Common myeloid progenitor, CD34-positive (primary cell): ENCODE results near the gene TSPAN10.
"Not testable (repeated sequence)": the region's sequence is repeated elsewhere in the genome, so short reads cannot be mapped to it uniquely, and the experiment has no call there.

ENCODE experiments used
- CTCF ChIA-PET: fragments of 350-600 bp; sonication (Branson Sonifier 250); formaldehyde crosslinking; loops from one replicate; lab custom pipeline; 2021; ENCODE audit warnings: antibody characterized with exemption; lab: Charles Lee
- POLR2A ChIA-PET: fragments of 350-600 bp; sonication (Branson Sonifier 250); formaldehyde crosslinking; loops from one replicate; lab custom pipeline; 2021; ENCODE audit warnings: antibody characterized with exemption; lab: Charles Lee
- DNase-seq, 3 donors: peaks; one replicate each; pipeline versions ENCODE4 v3.0.0 to v3.0.0-alpha.2; 2013
- H3K27ac ChIP-seq, 2 experiments: 1 replicate in 1 of 2; 2 replicates in 1 of 2; pipeline ENCODE4 v1.7.0; 2013; ENCODE audit warnings: inconsistent platforms in 2 of 2, low read length in 2 of 2, mild to moderate bottlenecking in 2 of 2, low read depth in 1 of 2, moderate library complexity in 1 of 2; ENCODE audit not compliant: severe bottlenecking in 2 of 2, insufficient read depth in 1 of 2, poor library complexity in 1 of 2
- H3K27me3 ChIP-seq, 5 experiments: replicated peaks in 2 of 5; 1 replicate in 3 of 5; 2 replicates in 2 of 5; pipeline versions ENCODE4 v1.6.1 to v1.7.0; 2013; ENCODE audit warnings: low read length in 4 of 5, mild to moderate bottlenecking in 2 of 5, moderate library complexity in 2 of 5, inconsistent platforms in 1 of 5; ENCODE audit not compliant: insufficient read depth in 5 of 5, control insufficient read depth in 4 of 5
- H3K36me3 ChIP-seq, 4 experiments: 1 replicate in 2 of 4; 2 replicates in 2 of 4; pipeline versions ENCODE4 v1.6.1 to v1.7.0; 2013; ENCODE audit warnings: low read length in 3 of 4, control low read depth in 1 of 4, mild to moderate bottlenecking in 1 of 4; ENCODE audit not compliant: control insufficient read depth in 4 of 4, insufficient read depth in 4 of 4
- H3K4me1 ChIP-seq, 4 experiments: 1 replicate in 3 of 4; 2 replicates in 1 of 4; pipeline versions ENCODE4 v1.6.1 to v1.7.1; 2013; ENCODE audit warnings: low read length in 3 of 4, mild to moderate bottlenecking in 3 of 4, control low read depth in 1 of 4, inconsistent platforms in 1 of 4, moderate library complexity in 1 of 4; ENCODE audit not compliant: control insufficient read depth in 4 of 4, insufficient read depth in 4 of 4; ENCODE audit errors: control extremely low read depth in 1 of 4
- H3K4me3 ChIP-seq, 7 experiments: 1 replicate in 4 of 7; 2 replicates in 3 of 7; pipeline versions ENCODE4 v1.5.1 to v1.7.0; 2013; ENCODE audit warnings: mild to moderate bottlenecking in 7 of 7, low read length in 6 of 7, moderate library complexity in 6 of 7, inconsistent platforms in 2 of 7, low read depth in 2 of 7, control low read depth in 1 of 7; ENCODE audit not compliant: insufficient read depth in 4 of 7, control insufficient read depth in 1 of 7; ENCODE audit errors: extremely low read depth in 1 of 7
- H3K9me3 ChIP-seq, 5 experiments: 1 replicate in 4 of 5; 2 replicates in 1 of 5; pipeline versions ENCODE4 v1.6.1 to v1.7.1; 2013; ENCODE audit warnings: low read length in 4 of 5, mild to moderate bottlenecking in 2 of 5, inconsistent platforms in 1 of 5, low read depth in 1 of 5, moderate library complexity in 1 of 5; ENCODE audit not compliant: control insufficient read depth in 4 of 5, insufficient read depth in 2 of 5; ENCODE audit errors: control extremely low read depth in 1 of 5
- WGBS: methylation state at CpG from one replicate; pipeline ENCODE4 v1.1.5; 2013; ENCODE audit not compliant: insufficient coverage; 5-methylcytosine and 5-hydroxymethylcytosine counted together

Gene TSPAN10

GRCh38 chr17:81612172-81612970 lies 24.6 kb upstream of the TSPAN10 start:
- H3K4me3 ChIP-seq = no peak overlapping the region
- POLR2A ChIA-PET = no interaction called here

GRCh38 chr17:81615401-81615930 lies 21.5 kb upstream of the TSPAN10 start:
- no peak for DNase-seq
- 88% methylated on average over 2 of the region's 4 CpGs for WGBS
- ChIA-PET POLR2A (no interaction called here), CTCF (interaction anchor here (1.1 to 1.8 kb wide), 3 partner anchors 10 to 20 kb away, joined by 3 to 7 read pairs (median 3); no protein-coding TSS in a partner anchor)
- Histone ChIP-seq H3K4me3 (no peak overlapping the region), H3K27me3 (no peaks in the 10 kb centered on the region), H3K4me1 (no peaks in the 10 kb centered on the region), H3K36me3 (peaks cover 11 to 51% (median 43%) of the 10 kb centered on the region in 4 experiments), H3K9me3 (no peaks in the 10 kb centered on the region), H3K27ac (no peak overlapping the region)

More at GRCh38 chr17:81612172-81612970, 24.6 kb upstream of the TSPAN10 start:
- CTCF ChIA-PET = no interaction called here
- no peaks in the 10 kb centered on the region for H3K4me1 ChIP-seq
- no peaks in the 10 kb centered on the region for H3K9me3 ChIP-seq
- WGBS = 91% methylated on average over 13 of the region's 16 CpGs
- peaks cover 21 to 73% (median 58%) of the 10 kb centered on the region in 4 experiments for H3K36me3 ChIP-seq
- H3K27ac ChIP-seq = no peak overlapping the region
- no peaks in the 10 kb centered on the region for H3K27me3 ChIP-seq
- DNase-seq = no peak

GRCh38 chr17:81616877-81617276 lies 20.1 kb upstream of the TSPAN10 start:
- ChIA-PET CTCF (no interaction called here), POLR2A (no interaction called here)
- Histone ChIP-seq H3K9me3 (no peaks in the 10 kb centered on the region), H3K27me3 (no peaks in the 10 kb centered on the region), H3K4me3 (no peak overlapping the region), H3K4me1 (no peaks in the 10 kb centered on the region), H3K36me3 (peaks cover 17 to 63% (median 53%) of the 10 kb centered on the region in 4 experiments), H3K27ac (no peak overlapping the region)
- WGBS = 77% methylated on average over 6 of the region's 7 CpGs
- no peak for DNase-seq

- H3K9me3 ChIP-seq, CTCF ChIA-PET, DNase-seq, H3K4me3 ChIP-seq, H3K27ac ChIP-seq, H3K27me3 ChIP-seq, H3K4me1 ChIP-seq: not testable (repeated sequence)
- POLR2A ChIA-PET = interaction anchor here (0.7 kb wide), 1 partner anchor 113 kb away, joined by 4 read pairs; no protein-coding TSS in a partner anchor
- peaks cover 15 to 60% (median 51%) of the 10 kb centered on the region in 4 experiments for H3K36me3 ChIP-seq
- WGBS = 100% methylated on average over 6 of the region's 36 CpGs
These were observed 18.7 kb upstream of the TSPAN10 start for GRCh38 chr17:81618307-81618706.

- POLR2A ChIA-PET = no interaction called here
- Histone ChIP-seq H3K36me3 (peaks cover 24 to 74% (median 50%) of the 10 kb centered on the region in 4 experiments), H3K27me3 (no peaks in the 10 kb centered on the region), H3K4me1 (no peaks in the 10 kb centered on the region), H3K27ac (no peak overlapping the region), H3K9me3 (peaks cover 0 to 2% (median 0%) of the 10 kb centered on the region in 5 experiments), H3K4me3 (no peak overlapping the region)
- WGBS = 89% methylated on average over 9 of the region's 11 CpGs
- CTCF ChIA-PET = no interaction called here
- DNase-seq = no peak
These were observed 15.4 kb upstream of the TSPAN10 start for GRCh38 chr17:81621494-81622130.

- H3K27ac ChIP-seq = no peak overlapping the region
- POLR2A ChIA-PET = no interaction called here
These were observed 6.7 kb upstream of the TSPAN10 start for GRCh38 chr17:81630274-81630673.

More at GRCh38 chr17:81630274-81630673, 6.7 kb upstream of the TSPAN10 start:
- Histone ChIP-seq H3K36me3 (peaks cover 9 to 46% (median 21%) of the 10 kb centered on the region in 4 experiments), H3K9me3 (no peaks in the 10 kb centered on the region), H3K4me1 (peaks cover 0 to 3% (median under 1%) of the 10 kb centered on the region in 4 experiments), H3K27me3 (no peaks in the 10 kb centered on the region), H3K4me3 (no peak overlapping the region)
- CTCF ChIA-PET = no interaction called here
- 99% methylated on average over 7 of the region's 8 CpGs for WGBS
- DNase-seq = no peak
